ENCODE data around the gene TBC1D1.

GRCh38 chr4:38129460-38130227, 238.8 kb downstream of the TBC1D1 start:
- TF ChIP-seq POLR2A (IDR thresholded peaks at IDR 0.05) (no peak), CTCF (IDR thresholded peaks at IDR 0.05) (no peak)

Measured in body of pancreas (tissue), 4 donors.